HepG2 (cell line): Measurements from ENCODE around the gene PPARA. TPM values are rescaled to one million over a fixed set of nuclear protein-coding genes. Genes with fewer than 3 reads are reported as not detected.

Experiments used
- ARNTL ChIP-seq: sonication (generic); formaldehyde crosslinking; IDR thresholded peaks from 2 replicates; pipeline ENCODE4 v1.4.0; 2020; ENCODE audit warnings: mild to moderate bottlenecking, missing genetic modification reagents
- BHLHE40 ChIP-seq: IDR thresholded peaks from 2 replicates; pipeline ENCODE4 v1.6.1; 2011; ENCODE audit warnings: low read length, improper control_type of control experiment
- CBX1 ChIP-seq: IDR thresholded peaks from one replicate; pipeline ENCODE4 v1.6.1; 2016; ENCODE audit warnings: antibody characterized with exemption, low read depth
- EHMT2 ChIP-seq: fragments of 200-600 bp; sonication (generic); IDR thresholded peaks from 2 replicates; pipeline ENCODE4 v1.7.0; 2017; ENCODE audit warnings: antibody characterized with exemption, low read depth, low read length, borderline replicate concordance
- KLF11 ChIP-seq: IDR thresholded peaks from 2 replicates; pipeline ENCODE4 v1.6.1; 2016; ENCODE audit warnings: missing compliant biosample characterization
- MEF2D ChIP-seq: sonication (generic); formaldehyde crosslinking; IDR thresholded peaks from 2 replicates; pipeline ENCODE4 v1.5.1; 2020; ENCODE audit warnings: mild to moderate bottlenecking, missing genetic modification reagents
- MIER2 ChIP-seq: IDR thresholded peaks from 2 replicates; pipeline ENCODE4 v1.6.1; 2016; ENCODE audit warnings: missing biosample characterization, missing genetic modification reagents
- PHF5A ChIP-seq: IDR thresholded peaks from one replicate; pipeline ENCODE4 v1.6.1; 2018; ENCODE audit warnings: low read depth, missing genetic modification reagents; ENCODE audit not compliant: unreplicated experiment
- SRY ChIP-seq: sonication (generic); formaldehyde crosslinking; IDR thresholded peaks from 2 replicates; pipeline ENCODE4 v1.8.0; 2022; ENCODE audit warnings: mild to moderate bottlenecking, missing genetic modification reagents
- TBP ChIP-seq: sonication (generic); formaldehyde crosslinking; IDR thresholded peaks from 2 replicates; pipeline ENCODE4 v1.5.0; 2020; ENCODE audit warnings: missing genetic modification reagents
- TCF7L2 ChIP-seq: IDR thresholded peaks from 2 replicates; pipeline ENCODE4 v1.6.1; 2011; ENCODE audit warnings: mild to moderate bottlenecking, low read depth, low read length, moderate library complexity
- XBP1 ChIP-seq: sonication (generic); formaldehyde crosslinking; IDR thresholded peaks from 2 replicates; pipeline ENCODE4 v1.5.0; 2020; ENCODE audit warnings: missing genetic modification reagents
- YEATS2 ChIP-seq: sonication (generic); formaldehyde crosslinking; IDR thresholded peaks from 2 replicates; pipeline ENCODE4 v1.4.0; 2020; ENCODE audit warnings: missing genetic modification reagents, borderline replicate concordance
- YY1 ChIP-seq: IDR thresholded peaks from 2 replicates; pipeline ENCODE4 v1.6.1; 2011; ENCODE audit warnings: low read length, low read depth, moderate library complexity, mild to moderate bottlenecking; ENCODE audit not compliant: insufficient read depth, insufficient replicate concordance
- ZBTB7B ChIP-seq: sonication (generic); formaldehyde crosslinking; IDR thresholded peaks from 2 replicates; pipeline ENCODE4 v1.4.0; 2020; ENCODE audit warnings: missing genetic modification reagents
- ZNF326 ChIP-seq: sonication (generic); formaldehyde crosslinking; IDR thresholded peaks from 2 replicates; pipeline ENCODE4 v1.4.0; 2020; ENCODE audit warnings: missing genetic modification reagents, borderline replicate concordance
- ZNF563 ChIP-seq: sonication (generic); formaldehyde crosslinking; IDR thresholded peaks from 2 replicates; pipeline ENCODE4 v1.8.0; 2022; ENCODE audit warnings: mild to moderate bottlenecking, moderate library complexity, missing genetic modification reagents
- ZNF564 ChIP-seq: sonication (generic); formaldehyde crosslinking; IDR thresholded peaks from 2 replicates; pipeline ENCODE4 v1.8.1; 2023; ENCODE audit warnings: mild to moderate bottlenecking, missing genetic modification reagents
- ZNF616 ChIP-seq: sonication (generic); formaldehyde crosslinking; IDR thresholded peaks from 2 replicates; pipeline ENCODE4 v1.5.0; 2020; ENCODE audit warnings: low read depth, mild to moderate bottlenecking, missing genetic modification reagents
- polyA plus RNA-seq, 8 experiments: library from polyadenylated mRNA; depleted of rRNA in 3 of 8; stranded (reverse) in 7 of 8; unstranded in 1 of 8; fragments of >200 nt; fragmentation: Illumina TruSeq in 4 of 8; extraction: Trizol in 4 of 8; gene quantifications; 2 replicates each; pipeline versions ENCODE4 v1.2.1 to v1.2.3, GENCODE V29; 2011 to 2016; ENCODE audit warnings: low read depth in 4 of 8, missing spikeins in 1 of 8, mixed read lengths in 1 of 8; ENCODE audit not compliant: insufficient read depth in 1 of 8
- total RNA-seq, 5 experiments: library from RNA; depleted of rRNA; stranded (reverse); fragments of >200 nt; fragmentation: Illumina TruSeq; extraction: Trizol; gene quantifications; 2 replicates each; pipeline ENCODE4 v1.2.3, GENCODE V29; 2016; ENCODE audit warnings: low read depth in 1 of 5
- TF ChIP-seq, protein P1 (sequence below): sonication (generic); formaldehyde crosslinking; IDR thresholded peaks from 2 replicates; pipeline ENCODE4 v1.5.1; 2020; ENCODE audit warnings: missing genetic modification reagents, mild to moderate bottlenecking, borderline replicate concordance
- TF ChIP-seq, protein P2 (sequence below): sonication (generic); formaldehyde crosslinking; IDR thresholded peaks from 2 replicates; pipeline ENCODE4 v1.4.0; 2020; ENCODE audit warnings: missing genetic modification reagents
- TF ChIP-seq, protein P3 (sequence below): sonication (generic); formaldehyde crosslinking; IDR thresholded peaks from 2 replicates; pipeline ENCODE4 v1.8.1; 2023; ENCODE audit warnings: mild to moderate bottlenecking, moderate library complexity, missing genetic modification reagents

The PPARA gene
- total and polyA plus RNA-seq, 2 of the 13 experiments (the other 11 are each of a cell fraction or from before 2014, with no cell fraction given) = 18.2 to 24.7 TPM

DNA sequence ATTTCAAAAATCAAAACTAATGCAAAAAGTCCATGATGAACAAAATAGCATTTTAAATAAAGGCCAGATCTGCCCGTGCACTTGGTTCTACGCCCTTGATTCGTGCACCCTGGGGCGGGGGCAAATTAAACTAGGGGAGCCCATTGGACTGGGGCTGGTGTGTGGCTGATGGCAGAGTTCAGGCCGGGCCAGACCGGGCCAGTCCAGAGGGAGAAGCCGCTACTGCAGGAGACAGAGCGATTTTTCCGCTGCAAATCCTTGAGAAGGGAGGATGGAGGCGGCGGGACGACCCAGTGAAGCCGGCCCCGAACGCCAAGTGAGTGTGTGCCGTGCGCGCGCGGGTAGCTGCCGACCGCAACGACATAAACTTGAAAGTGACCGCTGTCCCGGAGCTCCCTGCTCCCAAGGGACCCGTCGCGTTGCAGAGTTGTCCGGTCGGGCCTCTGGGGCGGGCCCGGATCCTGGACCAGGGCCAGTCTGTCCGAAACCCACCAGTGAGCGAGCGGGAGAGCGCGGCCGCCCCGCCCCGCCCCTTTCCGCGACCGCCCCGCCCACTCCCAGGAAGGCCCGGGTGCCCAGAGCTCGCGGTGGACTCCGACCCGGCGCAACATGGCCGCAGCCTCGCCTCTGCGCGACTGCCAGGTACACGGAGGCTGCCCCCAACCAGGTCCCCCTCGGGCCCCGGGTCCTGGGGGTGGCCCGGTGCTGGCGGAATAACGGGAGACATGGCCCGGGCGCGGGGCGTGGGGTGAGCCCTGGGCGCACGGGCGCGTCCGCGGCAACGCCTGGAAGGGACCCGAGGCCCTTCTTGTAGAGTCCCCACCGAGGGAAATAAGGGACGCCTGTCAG lies 117.3 kb downstream of the PPARA start, which contains the start of gene TTC38 (continued):
- TF ChIP-seq YEATS2 (CRISPR knock-in tag) (peak; percentile 63; the same call in 1 of the 2 replicates), ZNF563 (CRISPR knock-in tag) (peak; percentile 53; the same call in 1 of the 2 replicates), ZNF326 (no peak), ZNF564 (CRISPR knock-in tag) (peak; percentile 76; the same call in 1 of the 2 replicates), KLF11 (CRISPR knock-in tag) (0 out of 2 replicates have a peak, but pooled peaks have one; percentile 58), ARNTL (CRISPR knock-in tag) (peak; percentile 72; the same call in 1 of the 2 replicates), EHMT2 (no peak), SRY (CRISPR knock-in tag) (0 out of 2 replicates have a peak, but pooled peaks have one; percentile 5), ZBTB7B (CRISPR knock-in tag) (peak; percentile 39; the same call in 1 of the 2 replicates), MEF2D (CRISPR knock-in tag) (no peak), CBX1 (no peak), PHF5A (CRISPR knock-in tag) (no peak), YY1 (peak; percentile 93), XBP1 (CRISPR knock-in tag) (no peak), ZNF616 (no peak; the same call in 1 of the 2 replicates), MIER2 (CRISPR knock-in tag) (no peak), BHLHE40 (no peak), TCF7L2 (no peak), TBP (CRISPR knock-in tag) (no peak)
- TF ChIP-seq, protein P1, sequence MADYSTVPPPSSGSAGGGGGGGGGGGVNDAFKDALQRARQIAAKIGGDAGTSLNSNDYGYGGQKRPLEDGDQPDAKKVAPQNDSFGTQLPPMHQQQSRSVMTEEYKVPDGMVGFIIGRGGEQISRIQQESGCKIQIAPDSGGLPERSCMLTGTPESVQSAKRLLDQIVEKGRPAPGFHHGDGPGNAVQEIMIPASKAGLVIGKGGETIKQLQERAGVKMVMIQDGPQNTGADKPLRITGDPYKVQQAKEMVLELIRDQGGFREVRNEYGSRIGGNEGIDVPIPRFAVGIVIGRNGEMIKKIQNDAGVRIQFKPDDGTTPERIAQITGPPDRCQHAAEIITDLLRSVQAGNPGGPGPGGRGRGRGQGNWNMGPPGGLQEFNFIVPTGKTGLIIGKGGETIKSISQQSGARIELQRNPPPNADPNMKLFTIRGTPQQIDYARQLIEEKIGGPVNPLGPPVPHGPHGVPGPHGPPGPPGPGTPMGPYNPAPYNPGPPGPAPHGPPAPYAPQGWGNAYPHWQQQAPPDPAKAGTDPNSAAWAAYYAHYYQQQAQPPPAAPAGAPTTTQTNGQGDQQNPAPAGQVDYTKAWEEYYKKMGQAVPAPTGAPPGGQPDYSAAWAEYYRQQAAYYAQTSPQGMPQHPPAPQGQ (CRISPR knock-in tag) = no peak
- TF ChIP-seq, protein P2, sequence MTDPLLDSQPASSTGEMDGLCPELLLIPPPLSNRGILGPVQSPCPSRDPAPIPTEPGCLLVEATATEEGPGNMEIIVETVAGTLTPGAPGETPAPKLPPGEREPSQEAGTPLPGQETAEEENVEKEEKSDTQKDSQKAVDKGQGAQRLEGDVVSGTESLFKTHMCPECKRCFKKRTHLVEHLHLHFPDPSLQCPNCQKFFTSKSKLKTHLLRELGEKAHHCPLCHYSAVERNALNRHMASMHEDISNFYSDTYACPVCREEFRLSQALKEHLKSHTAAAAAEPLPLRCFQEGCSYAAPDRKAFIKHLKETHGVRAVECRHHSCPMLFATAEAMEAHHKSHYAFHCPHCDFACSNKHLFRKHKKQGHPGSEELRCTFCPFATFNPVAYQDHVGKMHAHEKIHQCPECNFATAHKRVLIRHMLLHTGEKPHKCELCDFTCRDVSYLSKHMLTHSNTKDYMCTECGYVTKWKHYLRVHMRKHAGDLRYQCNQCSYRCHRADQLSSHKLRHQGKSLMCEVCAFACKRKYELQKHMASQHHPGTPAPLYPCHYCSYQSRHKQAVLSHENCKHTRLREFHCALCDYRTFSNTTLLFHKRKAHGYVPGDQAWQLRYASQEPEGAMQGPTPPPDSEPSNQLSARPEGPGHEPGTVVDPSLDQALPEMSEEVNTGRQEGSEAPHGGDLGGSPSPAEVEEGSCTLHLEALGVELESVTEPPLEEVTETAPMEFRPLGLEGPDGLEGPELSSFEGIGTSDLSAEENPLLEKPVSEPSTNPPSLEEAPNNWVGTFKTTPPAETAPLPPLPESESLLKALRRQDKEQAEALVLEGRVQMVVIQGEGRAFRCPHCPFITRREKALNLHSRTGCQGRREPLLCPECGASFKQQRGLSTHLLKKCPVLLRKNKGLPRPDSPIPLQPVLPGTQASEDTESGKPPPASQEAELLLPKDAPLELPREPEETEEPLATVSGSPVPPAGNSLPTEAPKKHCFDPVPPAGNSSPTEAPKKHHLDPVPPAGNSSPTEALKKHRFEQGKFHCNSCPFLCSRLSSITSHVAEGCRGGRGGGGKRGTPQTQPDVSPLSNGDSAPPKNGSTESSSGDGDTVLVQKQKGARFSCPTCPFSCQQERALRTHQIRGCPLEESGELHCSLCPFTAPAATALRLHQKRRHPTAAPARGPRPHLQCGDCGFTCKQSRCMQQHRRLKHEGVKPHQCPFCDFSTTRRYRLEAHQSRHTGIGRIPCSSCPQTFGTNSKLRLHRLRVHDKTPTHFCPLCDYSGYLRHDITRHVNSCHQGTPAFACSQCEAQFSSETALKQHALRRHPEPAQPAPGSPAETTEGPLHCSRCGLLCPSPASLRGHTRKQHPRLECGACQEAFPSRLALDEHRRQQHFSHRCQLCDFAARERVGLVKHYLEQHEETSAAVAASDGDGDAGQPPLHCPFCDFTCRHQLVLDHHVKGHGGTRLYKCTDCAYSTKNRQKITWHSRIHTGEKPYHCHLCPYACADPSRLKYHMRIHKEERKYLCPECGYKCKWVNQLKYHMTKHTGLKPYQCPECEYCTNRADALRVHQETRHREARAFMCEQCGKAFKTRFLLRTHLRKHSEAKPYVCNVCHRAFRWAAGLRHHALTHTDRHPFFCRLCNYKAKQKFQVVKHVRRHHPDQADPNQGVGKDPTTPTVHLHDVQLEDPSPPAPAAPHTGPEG = peak; percentile 92
- TF ChIP-seq, protein P3, sequence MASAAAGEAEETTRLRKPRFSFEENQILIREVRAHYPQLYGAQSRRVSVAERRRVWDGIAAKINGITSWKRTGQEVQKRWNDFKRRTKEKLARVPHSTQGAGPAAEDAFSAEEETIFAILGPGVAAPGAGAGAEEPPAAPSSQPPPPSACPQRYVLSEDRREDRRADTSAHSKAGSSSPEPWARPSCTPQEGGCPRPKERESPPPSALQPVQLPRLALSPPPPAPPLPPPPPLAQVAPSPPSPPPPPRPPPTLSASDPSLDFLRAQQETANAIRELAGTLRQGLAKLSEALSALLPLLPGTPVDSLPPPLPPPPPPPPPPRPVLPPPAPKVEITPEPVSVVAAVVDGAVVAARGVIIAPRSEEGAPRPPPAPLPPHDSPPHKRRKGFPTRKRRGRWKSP (CRISPR knock-in tag) = peak; percentile 83; the same call in 1 of the 2 replicates
